DOHH2 (cell line): ENCODE results near the gene CCNB1.

ENCODE experiments used
- H3F3A ChIP-seq: fragments of 200-600 bp; sonication (generic), shearing (Covaris generic); 2 replicates; pipeline ENCODE4 v1.6.0; 2016; ENCODE audit warnings: antibody characterized with exemption, mild to moderate bottlenecking; ENCODE audit not compliant: control insufficient read depth, insufficient read depth
- H3K27ac ChIP-seq: fragments of 200-600 bp; sonication (generic); 2 replicates; pipeline ENCODE4 v1.5.1; 2014; ENCODE audit warnings: low read depth, mild to moderate bottlenecking, low read length, moderate library complexity
- H3K27me3 ChIP-seq: fragments of 200-600 bp; sonication (generic); 2 replicates; pipeline ENCODE4 v1.6.1; 2014; ENCODE audit warnings: mild to moderate bottlenecking, low read length, mixed read lengths; ENCODE audit not compliant: control insufficient read depth
- H3K36me3 ChIP-seq: fragments of 200-600 bp; sonication (generic); 2 replicates; pipeline ENCODE4 v1.6.1; 2014; ENCODE audit warnings: mild to moderate bottlenecking, low read length, moderate library complexity, mixed read lengths; ENCODE audit not compliant: control insufficient read depth
- H3K4me1 ChIP-seq: fragments of 200-600 bp; sonication (generic); 2 replicates; pipeline ENCODE4 v1.6.1; 2014; ENCODE audit warnings: mild to moderate bottlenecking, low read length, mixed read lengths; ENCODE audit not compliant: control insufficient read depth
- H3K4me2 ChIP-seq: fragments of 200-600 bp; sonication (generic); 2 replicates; pipeline ENCODE4 v1.6.0; 2014; ENCODE audit warnings: mild to moderate bottlenecking, low read length, moderate library complexity
- H3K4me3 ChIP-seq: fragments of 200-600 bp; sonication (generic); 2 replicates; pipeline ENCODE4 v1.5.1; 2014; ENCODE audit warnings: mild to moderate bottlenecking, low read length, mixed read lengths
- H3K79me2 ChIP-seq: fragments of 200-600 bp; sonication (generic); 2 replicates; pipeline ENCODE4 v1.6.1; 2014; ENCODE audit warnings: mild to moderate bottlenecking, low read length, mixed read lengths; ENCODE audit not compliant: control insufficient read depth
- H3K9me2 ChIP-seq: fragments of 200-600 bp; sonication (generic); replicated peaks from 2 replicates; pipeline ENCODE4 v1.6.1; 2014; ENCODE audit warnings: mild to moderate bottlenecking, low read length, mixed read lengths; ENCODE audit not compliant: control insufficient read depth
- H3K9me3 ChIP-seq: fragments of 200-600 bp; sonication (generic); 2 replicates; pipeline ENCODE4 v1.6.1; 2014; ENCODE audit warnings: antibody characterized with exemption, low read length, mixed read lengths; ENCODE audit not compliant: control insufficient read depth, insufficient read depth
- H4K20me1 ChIP-seq: fragments of 200-600 bp; sonication (generic); 2 replicates; pipeline ENCODE4 v1.6.0; 2014; ENCODE audit warnings: low read depth, mild to moderate bottlenecking, antibody characterized with exemption, low read length, moderate library complexity; ENCODE audit not compliant: control insufficient read depth, insufficient read depth
- EZH2phosphoT487 ChIP-seq: fragments of 200-600 bp; sonication (generic); IDR thresholded peaks from 2 replicates; pipeline ENCODE4 v1.6.1; 2017; ENCODE audit warnings: borderline replicate concordance, mild to moderate bottlenecking, antibody characterized with exemption, low read length, moderate library complexity, mixed read lengths
- TF ChIP-seq, protein P1 (sequence below): fragments of 200-600 bp; sonication (generic); IDR thresholded peaks from one replicate; pipeline ENCODE4 v1.5.1; 2014; ENCODE audit warnings: antibody characterized with exemption, mild to moderate bottlenecking, low read depth, low read length; ENCODE audit not compliant: poor library complexity, severe bottlenecking

The CCNB1 gene

GRCh38 chr5:69166686-69167492 is at the start of gene CCNB1:
TSS of gene CCNB1 (plus strand) at chr5:69167150. CDS start at chr5:69167263, 113 bp downstream.
- H3F3A ChIP-seq, result peaks cover 13% of the 10 kb centered on the region; the same call in 1 of the 2 replicates
- no peaks in the 10 kb centered on the region for H3K9me3 ChIP-seq
- H3K27me3 ChIP-seq, result no peaks in the 10 kb centered on the region
- H3K36me3 ChIP-seq, result peaks cover 46% of the 10 kb centered on the region
- peaks cover 46% of the 10 kb centered on the region for H3K79me2 ChIP-seq
- peak within 1 kb of the TSS; percentile 98 for H3K4me2 ChIP-seq
- H3K4me3 ChIP-seq, result peak within 1 kb of the TSS; percentile 97
- H3K9me2 ChIP-seq, result no peaks in the 10 kb centered on the region
- TF ChIP-seq, protein P1, sequence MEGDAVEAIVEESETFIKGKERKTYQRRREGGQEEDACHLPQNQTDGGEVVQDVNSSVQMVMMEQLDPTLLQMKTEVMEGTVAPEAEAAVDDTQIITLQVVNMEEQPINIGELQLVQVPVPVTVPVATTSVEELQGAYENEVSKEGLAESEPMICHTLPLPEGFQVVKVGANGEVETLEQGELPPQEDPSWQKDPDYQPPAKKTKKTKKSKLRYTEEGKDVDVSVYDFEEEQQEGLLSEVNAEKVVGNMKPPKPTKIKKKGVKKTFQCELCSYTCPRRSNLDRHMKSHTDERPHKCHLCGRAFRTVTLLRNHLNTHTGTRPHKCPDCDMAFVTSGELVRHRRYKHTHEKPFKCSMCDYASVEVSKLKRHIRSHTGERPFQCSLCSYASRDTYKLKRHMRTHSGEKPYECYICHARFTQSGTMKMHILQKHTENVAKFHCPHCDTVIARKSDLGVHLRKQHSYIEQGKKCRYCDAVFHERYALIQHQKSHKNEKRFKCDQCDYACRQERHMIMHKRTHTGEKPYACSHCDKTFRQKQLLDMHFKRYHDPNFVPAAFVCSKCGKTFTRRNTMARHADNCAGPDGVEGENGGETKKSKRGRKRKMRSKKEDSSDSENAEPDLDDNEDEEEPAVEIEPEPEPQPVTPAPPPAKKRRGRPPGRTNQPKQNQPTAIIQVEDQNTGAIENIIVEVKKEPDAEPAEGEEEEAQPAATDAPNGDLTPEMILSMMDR, result no peak
- TF ChIP-seq EZH2phosphoT487, result no peak
- peak within 1 kb of the TSS; percentile 78 for H3K27ac ChIP-seq
- H3K4me1 ChIP-seq, result peaks cover 46% of the 10 kb centered on the region
- H4K20me1 ChIP-seq, result no peaks in the 10 kb centered on the region

DNA sequence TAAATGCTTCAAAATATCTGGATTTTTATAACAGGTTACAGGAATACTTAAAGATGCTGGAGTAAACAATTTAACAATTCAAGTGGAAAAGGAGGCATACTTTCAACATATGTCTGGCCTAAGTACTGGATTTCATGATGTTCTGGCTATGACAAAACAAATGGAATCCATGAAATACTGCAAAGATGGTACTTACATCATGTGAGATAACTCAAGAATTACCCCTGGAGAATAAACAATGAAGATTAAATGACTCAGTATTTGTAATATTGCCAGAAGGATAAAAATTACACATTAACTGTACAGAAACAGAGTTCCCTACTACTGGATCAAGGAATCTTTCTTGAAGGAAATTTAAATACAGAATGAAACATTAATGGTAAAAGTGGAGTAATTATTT is 37.5 kb upstream of the CCNB1 start:
- H3K36me3 ChIP-seq, result peaks cover 65% of the 10 kb centered on the region
- no peaks in the 10 kb centered on the region for H3K27me3 ChIP-seq
- no peaks in the 10 kb centered on the region for H4K20me1 ChIP-seq
- peak overlapping the region; percentile 59 for H3K4me2 ChIP-seq
- peak overlapping the region; percentile 67 for H3K27ac ChIP-seq
- TF ChIP-seq, protein P1, result no peak
- peaks cover 5% of the 10 kb centered on the region; the same call in 1 of the 2 replicates for H3K79me2 ChIP-seq
- peaks cover 52% of the 10 kb centered on the region for H3K4me1 ChIP-seq
- peak overlapping the region; percentile 0; the same call in 1 of the 2 replicates for H3K4me3 ChIP-seq
- H3K9me2 ChIP-seq, result no peaks in the 10 kb centered on the region
- H3F3A ChIP-seq, result peaks cover 29% of the 10 kb centered on the region
- no peaks in the 10 kb centered on the region for H3K9me3 ChIP-seq

DNA sequence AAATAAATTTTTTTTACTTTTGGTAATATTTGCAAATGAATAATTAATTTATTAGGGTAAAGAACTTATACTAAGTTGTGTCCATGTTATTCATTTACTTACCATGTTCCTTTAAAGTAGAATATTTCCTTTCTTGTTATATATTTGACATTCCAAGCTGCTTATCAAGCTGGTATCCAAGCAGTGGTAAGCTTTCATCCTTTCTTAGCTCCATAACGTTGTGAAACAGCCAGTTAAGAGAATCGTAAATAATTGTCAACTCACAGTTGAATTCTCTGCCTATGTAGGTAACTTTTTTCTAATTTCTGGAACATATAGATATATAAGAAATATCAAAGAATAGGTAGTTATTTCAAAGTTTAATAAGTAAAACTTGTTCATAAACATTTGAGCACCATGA is 36.7 kb upstream of the CCNB1 start:
- no peaks in the 10 kb centered on the region for H4K20me1 ChIP-seq
- TF ChIP-seq, protein P1, result no peak
- TF ChIP-seq EZH2phosphoT487, result no peak
- H3K9me3 ChIP-seq, result no peaks in the 10 kb centered on the region
- peak overlapping the region; percentile 59 for H3K4me2 ChIP-seq
- peaks cover 8% of the 10 kb centered on the region; the same call in 1 of the 2 replicates for H3K79me2 ChIP-seq
- H3K9me2 ChIP-seq, result no peaks in the 10 kb centered on the region
- H3K4me3 ChIP-seq, result peak overlapping the region; percentile 14; the same call in 1 of the 2 replicates
- H3K4me1 ChIP-seq, result peaks cover 61% of the 10 kb centered on the region
- peaks cover 33% of the 10 kb centered on the region for H3F3A ChIP-seq
- H3K36me3 ChIP-seq, result peaks cover 60% of the 10 kb centered on the region
- no peaks in the 10 kb centered on the region for H3K27me3 ChIP-seq
- peak overlapping the region; percentile 67 for H3K27ac ChIP-seq
